GM12892 (cell line): ENCODE data around the gene NAGK.
"Not testable (repeated sequence)": the region's sequence is repeated elsewhere in the genome, so short reads cannot be mapped to it uniquely, and the experiment has no call there.

Experiments
- DNase-seq: peaks from one replicate; pipeline ENCODE4 v3.0.0; 2011; ENCODE audit not compliant: insufficient read length
- FAIRE-seq: peaks from 2 replicates; lab custom pipeline; 2011; peaks lifted over from hg19 to GRCh38; lab: Jason Lieb, UNC
- POLR2A ChIP-seq: IDR thresholded peaks from 2 replicates; pipeline ENCODE4 v1.6.1; 2011; ENCODE audit warnings: low read depth, low read length, control low read depth
- POLR2AphosphoS5 ChIP-seq: IDR thresholded peaks from 2 replicates; pipeline ENCODE4 v1.6.1; 2011; ENCODE audit warnings: low read depth, low read length, control low read depth
- TAF1 ChIP-seq: IDR thresholded peaks from 2 replicates; pipeline ENCODE4 v1.6.1; 2011; ENCODE audit warnings: low read depth, mild to moderate bottlenecking, control low read depth, low read length, borderline replicate concordance

NAGK gene

GRCh38 chr2:71072492-71072891, 4.0 kb downstream of the NAGK start:
- TF ChIP-seq POLR2A (no peak), POLR2AphosphoS5 (no peak), TAF1 (no peak)
- no peak for FAIRE-seq
- DNase-seq: no peak

DNA sequence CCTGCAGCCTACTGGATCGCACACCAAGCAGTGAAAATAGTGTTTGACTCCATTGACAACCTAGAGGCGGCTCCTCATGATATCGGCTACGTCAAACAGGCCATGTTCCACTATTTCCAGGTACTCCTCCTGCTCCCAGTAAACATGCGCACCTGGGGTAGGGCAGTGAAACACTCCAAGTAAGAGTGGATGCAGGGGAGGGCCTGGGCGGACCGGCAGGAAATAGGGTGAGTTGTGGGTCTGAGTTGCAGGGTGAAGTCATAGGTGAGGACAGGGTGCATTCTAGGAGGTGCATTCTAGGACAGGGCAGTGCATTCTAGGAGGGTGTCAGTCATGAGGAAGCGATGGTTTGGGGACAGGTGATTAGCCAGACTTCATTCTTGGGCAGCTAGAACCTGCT, 5.0 kb downstream of the NAGK start:
- FAIRE-seq: no peak
- no peak for DNase-seq
- TF ChIP-seq POLR2A: no peak
- no peak for TF ChIP-seq TAF1
- TF ChIP-seq POLR2AphosphoS5: no peak

DNA sequence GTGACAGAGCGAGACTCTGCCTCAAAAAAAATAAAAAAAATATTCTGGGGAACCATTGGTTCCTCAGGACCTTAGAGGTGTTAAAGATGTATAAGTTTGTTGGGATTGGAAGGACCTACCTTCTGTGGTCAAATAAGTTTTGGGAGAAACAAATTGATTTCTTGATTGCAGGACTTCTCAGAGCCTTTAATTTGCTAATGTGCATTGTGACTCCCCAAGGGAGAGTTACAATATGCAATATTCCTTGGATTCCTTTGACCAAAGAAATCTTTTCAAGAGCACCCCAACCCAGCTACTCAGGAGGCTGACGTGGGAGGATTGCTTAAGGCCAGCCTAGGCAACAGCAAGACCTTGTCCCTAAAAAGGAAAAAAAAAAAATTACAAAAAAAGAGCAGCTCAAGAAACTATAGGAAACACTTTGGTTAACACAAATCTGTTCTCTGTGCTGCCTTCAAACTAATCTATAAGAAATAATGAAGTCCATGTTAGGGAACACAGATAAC, 6.5 kb downstream of the NAGK start:
- no peak for DNase-seq

GRCh38 chr2:71078624-71079023, 10.2 kb downstream of the NAGK start:
- TF ChIP-seq POLR2A (no peak), TAF1 (no peak), POLR2AphosphoS5 (no peak)
- FAIRE-seq (no peak), DNase-seq (no peak)

More for the DNA sequence above, 6.5 kb downstream of the NAGK start:
- FAIRE-seq: no peak
- TF ChIP-seq POLR2A: no peak
- no peak for TF ChIP-seq POLR2AphosphoS5
- TF ChIP-seq TAF1: no peak

DNA sequence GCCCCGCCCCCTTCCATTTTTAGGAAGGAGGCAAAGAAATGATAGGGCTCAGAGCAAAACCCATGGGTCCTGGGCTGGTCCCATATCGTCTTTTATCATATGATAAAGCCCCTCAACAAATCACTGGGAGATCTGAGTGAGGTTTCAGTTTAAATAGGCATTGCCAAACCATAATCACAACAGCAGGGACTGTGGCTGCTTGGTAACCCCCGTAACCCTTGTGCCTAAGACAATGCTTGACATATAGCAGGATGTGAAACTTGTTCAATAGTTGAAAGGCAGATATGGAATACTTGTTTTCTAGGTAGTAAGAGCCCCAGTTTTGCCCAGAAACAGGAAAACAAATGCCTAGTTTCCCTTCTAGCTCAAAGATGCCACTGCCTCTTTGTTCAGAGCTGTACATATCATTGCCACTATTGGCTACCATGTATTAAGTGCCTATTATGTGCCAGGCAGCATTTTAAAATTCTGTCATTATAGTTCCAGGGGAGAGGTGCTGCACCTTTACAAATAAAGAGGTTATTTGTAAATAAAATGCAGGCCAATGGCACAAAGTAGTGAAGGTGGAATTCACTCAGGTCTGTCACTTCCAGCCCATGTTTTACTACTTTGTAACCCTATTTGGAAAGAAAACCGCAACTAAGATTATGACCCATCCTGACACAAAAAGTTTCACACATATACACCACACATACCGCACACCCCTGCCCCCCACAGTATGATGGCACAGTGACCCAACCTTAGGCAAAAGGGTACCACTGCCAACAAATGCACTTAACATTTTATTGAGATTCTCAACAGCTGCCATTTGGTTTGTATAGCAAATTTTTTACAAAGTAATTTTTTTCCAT, 14.2 kb downstream of the NAGK start:
- TF ChIP-seq POLR2AphosphoS5: no peak
- no peak for TF ChIP-seq POLR2A
- TF ChIP-seq TAF1: no peak
- DNase-seq (no peak), FAIRE-seq (no peak)

DNA sequence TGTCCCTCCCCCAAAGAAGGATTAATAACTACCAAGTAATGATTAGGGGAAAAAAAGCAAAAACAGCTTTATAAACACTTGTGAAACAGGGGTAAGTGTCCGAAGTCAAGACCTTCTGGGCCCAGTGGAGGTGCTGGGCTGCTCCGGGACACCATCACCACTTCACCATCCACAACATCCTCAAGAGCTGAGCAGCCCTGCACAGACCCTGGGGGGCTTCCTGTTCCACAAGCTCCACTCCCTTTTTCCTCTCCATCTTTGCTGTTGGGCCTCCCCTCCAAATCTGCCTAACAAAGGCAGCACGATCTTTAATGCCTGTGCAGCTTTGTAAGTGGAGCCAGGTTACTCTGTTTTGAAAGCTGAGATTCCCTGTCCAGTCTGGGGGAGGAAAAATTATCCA, 14.8 kb downstream of the NAGK start:
- not testable (repeated sequence) for FAIRE-seq, DNase-seq

GRCh38 chr2:71083752-71084312, 15.4 kb downstream of the NAGK start:
- not testable (repeated sequence) for FAIRE-seq, DNase-seq

- not testable (repeated sequence) for FAIRE-seq, DNase-seq
Measured at GRCh38 chr2:71085325-71086003, 17.0 kb downstream of the NAGK start.

- FAIRE-seq, DNase-seq: not testable (repeated sequence)
Measured at GRCh38 chr2:71089475-71089874, 21.0 kb downstream of the NAGK start.

GRCh38 chr2:71091808-71092207, 23.4 kb downstream of the NAGK start:
- FAIRE-seq, DNase-seq: not testable (repeated sequence)

- not testable (repeated sequence) for FAIRE-seq, DNase-seq
Measured at GRCh38 chr2:71092491-71093260, 24.2 kb downstream of the NAGK start.

DNA sequence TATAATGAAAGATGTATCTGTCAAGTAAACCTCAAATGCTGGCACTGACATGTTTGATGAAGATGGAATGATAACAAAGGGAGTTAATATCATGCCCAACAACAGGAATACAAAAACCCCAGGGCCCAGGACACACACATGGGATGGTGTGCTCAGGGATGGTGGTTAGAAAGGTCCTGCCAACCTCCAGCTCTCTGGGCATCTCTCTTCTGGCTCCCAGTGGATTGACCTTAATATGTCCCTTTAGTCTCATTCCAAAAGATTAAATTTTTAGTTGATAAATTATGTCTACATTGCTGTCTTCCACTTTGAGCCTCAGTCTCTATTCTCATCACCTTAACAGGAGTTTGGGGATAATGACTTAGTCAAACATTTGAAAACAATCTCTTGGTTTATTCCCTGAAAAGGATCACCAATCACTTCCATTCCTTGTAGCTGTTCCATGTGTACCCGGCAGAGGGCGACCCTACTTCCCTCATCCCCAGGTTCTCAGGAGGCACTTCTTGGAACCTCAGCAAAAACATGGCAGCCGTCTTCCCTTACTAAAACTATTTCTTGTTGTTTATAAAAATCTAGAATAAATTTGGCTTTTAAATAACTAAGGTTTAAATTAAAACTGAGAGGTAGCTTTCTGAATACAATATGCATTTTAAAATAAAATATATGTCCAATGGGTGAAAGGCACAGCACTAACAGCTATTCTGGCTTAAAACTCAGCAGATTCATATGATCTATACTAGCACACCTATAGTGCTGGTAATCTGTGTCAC, 31.9 kb downstream of the NAGK start:
- no peak for TF ChIP-seq POLR2AphosphoS5
- DNase-seq (peak; percentile 32), FAIRE-seq (peak; percentile 84)
